HS-27A (cell line): ENCODE data around the gene RETREG2.
"Not testable (repeated sequence)": the region's sequence is repeated elsewhere in the genome, so short reads cannot be mapped to it uniquely, and the experiment has no call there.

Source experiments
- DNase-seq: peaks from one replicate; pipeline ENCODE4 v3.0.0-alpha.2; 2012; ENCODE audit warnings: low read depth, missing footprints

The RETREG2 gene

DNA sequence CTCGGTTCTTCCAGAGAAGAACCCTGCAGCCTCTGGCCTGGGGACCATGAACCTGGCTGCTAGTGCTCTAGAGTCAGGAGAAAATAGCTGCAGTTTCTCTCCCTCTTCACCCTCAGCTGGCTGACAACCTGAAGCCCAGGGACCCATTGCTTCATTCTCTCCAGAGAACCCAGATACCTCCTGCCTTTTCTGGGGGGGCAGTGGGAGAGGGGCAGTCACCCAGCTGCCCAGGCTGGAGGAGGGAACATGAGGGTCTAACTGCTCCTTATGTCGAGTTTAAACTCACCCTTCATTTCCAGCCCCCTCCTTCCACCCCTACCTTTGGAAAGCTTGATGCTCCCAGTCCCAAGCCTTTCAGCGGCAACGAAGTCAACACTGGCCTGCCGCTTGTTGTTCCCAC is 20.9 kb downstream of the RETREG2 start:
- DNase-seq = no peak

DNA sequence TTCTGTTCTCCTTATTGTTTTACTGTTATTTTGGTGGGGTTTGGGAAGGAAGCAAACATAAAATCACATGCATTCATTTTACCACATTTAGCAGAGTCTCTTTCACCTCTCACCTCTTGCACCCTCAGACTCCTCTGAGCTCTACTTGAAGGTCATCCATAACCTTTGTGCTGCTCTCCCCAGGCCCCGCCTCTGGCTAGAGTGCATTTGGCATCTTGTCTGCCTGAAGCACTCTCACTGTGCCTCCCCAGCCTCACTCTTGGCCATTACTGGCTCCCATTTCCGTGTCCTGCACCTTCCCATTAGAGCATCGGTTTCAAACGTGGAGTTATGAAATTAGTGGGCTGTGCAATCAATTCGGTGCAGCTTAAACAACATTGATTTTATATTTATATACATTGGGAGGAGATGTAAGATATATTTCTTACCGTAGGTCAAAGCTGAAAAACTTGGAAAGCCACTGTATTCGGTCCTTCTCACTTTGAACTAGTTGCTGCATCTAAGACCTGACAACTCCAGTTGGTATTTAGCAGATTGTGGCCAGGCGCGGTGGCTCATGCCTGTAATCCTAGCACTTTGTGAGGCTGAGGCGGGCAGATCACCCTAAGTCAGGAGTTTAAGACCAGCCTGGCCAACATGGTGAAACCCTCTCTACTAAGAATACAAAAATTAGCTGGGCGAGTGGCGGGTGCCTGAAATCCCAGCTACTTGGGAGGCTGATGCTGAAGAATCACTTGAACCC is 21.6 kb downstream of the RETREG2 start:
- DNase-seq = no peak

DNA sequence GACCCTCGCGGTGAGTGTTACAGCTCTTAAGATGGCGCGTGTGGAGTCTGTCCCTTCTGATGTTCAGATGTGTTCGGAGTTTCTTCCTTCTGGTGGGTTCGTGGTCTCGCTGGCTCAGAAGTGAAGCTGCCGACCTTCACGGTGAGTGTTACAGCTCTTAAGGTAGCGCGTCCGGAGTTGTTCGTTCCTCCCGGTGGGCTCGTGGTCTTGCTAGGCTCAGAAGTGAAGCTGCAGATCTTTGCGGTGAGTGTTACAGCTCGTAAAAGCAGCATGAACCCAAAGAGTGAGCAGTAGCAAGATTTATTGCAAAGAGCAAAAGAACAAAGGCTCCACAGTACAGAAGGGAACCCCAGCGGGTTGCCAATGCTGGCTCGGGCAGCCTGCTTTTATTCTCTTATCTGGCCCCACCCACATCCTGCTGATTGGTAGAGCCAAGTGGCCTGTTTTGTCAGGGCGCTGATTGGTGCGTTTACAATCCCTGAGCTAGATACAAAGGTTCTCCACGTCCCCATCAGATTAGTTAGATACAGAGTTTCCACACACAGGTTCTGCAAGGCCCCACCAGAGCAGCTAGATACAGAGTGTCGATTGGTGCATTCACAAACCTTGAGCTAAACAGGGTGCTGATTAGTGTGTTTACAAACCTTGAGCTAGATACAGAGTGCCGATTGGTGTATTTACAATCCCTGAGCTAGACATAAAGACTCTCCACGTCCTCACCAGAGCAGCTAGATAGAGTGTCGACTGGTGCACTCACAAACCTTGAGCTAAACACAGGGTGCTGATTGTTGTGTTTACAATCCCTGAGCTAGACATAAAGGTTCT is 22.6 kb downstream of the RETREG2 start:
- DNase-seq = not testable (repeated sequence)

DNA sequence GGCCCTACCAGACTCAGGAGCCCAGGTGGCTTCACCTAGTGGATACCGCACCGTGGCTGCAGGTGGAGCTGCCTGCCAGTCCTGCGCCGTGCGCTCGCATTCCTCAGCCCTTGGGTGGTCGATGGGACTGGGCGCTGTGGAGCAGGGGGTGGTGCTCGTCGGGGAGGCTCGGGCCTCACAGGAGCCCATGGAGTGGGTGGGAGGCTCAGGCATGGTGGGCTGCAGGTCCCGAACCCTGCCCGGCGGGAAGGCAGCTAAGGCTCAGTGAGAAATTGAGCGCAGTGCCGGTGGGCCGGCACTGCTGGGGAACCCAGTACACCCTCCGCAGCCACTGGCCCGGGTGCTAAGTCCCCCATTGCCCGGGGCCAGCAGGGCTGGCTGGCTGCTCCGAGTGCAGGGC is 23.3 kb downstream of the RETREG2 start:
- not testable (repeated sequence) for DNase-seq

DNA sequence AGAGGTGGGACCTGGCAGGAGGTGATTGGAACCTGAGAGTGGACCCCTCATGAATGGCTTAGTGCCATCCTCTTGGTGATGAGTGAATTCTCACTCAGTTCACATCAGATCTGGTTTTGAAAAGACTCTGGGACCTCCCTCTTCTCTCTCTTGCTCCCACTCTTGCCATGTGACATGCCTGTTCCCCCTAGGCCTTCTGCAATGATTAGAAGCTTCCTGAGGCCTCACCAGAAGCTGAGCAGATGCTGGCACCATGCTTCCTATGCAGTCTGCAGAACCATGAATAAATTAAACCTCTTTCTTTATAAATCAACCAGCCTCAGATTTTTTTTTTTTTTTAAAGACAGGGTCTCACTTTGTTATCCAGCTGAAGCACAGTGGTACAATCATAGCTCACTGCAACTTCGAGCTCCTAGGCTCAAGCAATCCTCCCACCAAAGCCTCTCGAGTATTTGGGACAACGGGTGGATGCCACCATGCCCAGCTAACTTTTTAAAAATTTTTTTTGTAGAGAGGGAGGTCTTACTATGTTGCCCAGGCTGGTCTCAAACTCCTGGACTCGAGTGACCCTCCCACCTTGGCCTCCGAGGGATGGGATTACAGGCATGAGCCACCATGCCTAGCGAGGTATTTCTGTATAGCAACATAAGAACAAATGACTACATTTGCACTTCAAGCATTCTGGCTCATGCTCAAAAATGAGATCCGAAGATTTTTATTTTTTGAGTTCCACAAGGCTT is 26.5 kb downstream of the RETREG2 start:
- no peak for DNase-seq

DNA sequence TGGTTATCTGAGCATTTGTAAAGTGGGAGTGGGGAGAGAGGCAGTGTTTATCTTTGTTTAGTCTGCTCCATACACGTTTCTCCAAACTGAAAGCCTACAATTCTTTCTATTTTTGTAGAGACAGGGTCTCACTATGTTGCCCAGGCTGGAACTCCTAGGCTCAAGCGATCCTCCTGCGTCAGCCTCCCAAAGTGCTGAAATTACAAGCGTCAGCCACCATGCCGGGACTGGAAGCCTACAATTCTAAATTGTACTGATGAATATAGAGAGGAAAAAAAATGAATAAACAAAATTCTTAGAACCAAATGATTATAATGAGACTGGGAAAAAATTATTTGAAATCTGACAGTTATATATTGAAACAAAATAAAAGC is 27.1 kb downstream of the RETREG2 start:
- no peak for DNase-seq

DNA sequence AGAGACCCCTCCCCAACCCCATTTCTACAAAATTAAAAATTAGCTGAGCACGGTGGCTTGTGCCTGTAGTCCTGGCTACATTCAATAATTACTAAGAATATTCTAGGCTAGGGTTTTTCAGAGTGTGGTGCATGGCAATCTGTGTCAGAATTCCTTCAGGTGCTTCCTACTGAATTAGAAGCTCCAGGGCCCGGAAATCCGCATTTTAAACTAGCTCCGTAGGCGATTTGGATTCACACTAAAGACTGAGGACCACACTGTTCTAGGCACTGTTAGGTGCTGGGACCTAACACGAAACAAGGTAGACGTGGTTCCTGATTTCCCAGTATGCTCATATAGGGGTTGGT is 27.9 kb downstream of the RETREG2 start:
- no peak for DNase-seq

DNA sequence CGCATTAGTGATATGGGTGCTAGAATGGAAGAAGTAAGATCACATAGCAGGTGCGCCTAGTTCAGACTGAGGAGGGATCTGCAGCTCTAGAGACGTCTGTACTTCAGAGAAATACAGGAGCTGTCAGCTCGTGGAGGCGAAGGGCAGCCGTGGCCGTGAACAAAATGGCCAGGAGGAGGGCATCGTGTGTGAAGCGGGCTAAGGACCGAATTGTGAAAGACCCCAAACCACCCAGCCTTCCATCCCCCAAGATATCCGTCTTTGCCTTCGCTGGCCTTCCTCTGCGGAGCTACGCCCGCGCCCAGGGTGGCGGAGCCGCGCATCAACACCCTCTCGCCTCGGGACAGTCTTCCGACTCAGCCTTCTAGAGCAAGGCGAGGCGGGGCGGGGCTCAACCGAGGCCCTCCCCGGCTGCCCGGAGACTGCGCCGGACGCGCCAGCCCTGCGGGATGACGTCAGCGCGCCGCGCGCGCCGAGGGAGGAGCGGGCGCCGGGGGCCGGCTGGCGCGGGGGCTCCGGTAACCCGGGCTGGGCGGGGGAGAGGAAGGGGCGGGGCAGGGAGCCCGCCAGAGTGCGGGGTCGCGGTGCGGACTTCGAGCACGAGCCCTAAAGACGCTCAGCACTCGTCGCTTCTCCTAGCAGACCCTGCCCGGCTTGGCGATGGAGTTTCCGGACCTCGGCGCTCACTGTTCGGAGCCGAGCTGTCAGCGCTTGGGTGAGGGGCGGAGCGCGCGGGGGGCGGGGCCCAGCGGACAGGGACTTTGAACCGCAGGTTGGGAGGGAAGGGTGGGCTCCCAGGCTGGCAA is 28.5 kb downstream of the RETREG2 start, which contains the start of gene ZFAND2B:
Gene ZFAND2B (plus strand): TSS at position 455 of the 806 bp plus-strand sequence. CDS start 206 bp downstream, at position 661.
- DNase-seq = peak; percentile 47

DNA sequence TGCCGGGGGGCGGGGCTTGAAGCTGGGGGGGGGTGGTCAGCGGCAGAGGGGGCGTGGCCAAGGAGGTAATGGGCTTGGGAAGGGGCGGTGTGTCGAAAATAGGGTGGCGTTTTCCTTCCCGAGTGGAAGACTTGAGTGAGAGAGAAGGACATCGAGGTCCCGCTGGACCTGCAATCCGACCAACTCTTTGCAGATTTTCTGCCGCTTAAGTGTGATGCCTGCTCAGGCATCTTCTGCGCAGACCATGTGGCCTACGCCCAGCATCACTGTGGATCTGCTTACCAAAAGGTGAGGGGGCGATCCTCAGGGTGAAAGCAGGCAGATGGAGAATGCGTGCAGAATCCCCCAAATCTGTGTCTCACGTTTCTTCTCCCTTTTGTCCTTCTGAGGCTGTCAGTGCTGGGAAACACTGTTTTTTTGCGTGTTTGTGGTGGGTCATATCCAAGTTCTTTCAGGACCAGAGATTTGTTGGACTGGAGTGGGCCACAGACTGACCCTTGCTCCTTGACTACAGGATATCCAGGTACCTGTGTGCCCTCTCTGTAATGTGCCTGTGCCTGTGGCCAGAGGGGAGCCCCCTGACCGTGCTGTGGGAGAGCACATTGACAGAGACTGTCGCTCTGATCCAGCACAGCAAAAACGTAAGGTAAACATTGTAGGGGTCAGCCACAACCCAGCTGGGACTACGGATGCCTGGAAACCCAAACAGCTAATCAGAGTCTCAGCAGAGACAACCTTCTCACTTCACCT is 29.2 kb downstream of the RETREG2 start:
- no peak for DNase-seq

DNA sequence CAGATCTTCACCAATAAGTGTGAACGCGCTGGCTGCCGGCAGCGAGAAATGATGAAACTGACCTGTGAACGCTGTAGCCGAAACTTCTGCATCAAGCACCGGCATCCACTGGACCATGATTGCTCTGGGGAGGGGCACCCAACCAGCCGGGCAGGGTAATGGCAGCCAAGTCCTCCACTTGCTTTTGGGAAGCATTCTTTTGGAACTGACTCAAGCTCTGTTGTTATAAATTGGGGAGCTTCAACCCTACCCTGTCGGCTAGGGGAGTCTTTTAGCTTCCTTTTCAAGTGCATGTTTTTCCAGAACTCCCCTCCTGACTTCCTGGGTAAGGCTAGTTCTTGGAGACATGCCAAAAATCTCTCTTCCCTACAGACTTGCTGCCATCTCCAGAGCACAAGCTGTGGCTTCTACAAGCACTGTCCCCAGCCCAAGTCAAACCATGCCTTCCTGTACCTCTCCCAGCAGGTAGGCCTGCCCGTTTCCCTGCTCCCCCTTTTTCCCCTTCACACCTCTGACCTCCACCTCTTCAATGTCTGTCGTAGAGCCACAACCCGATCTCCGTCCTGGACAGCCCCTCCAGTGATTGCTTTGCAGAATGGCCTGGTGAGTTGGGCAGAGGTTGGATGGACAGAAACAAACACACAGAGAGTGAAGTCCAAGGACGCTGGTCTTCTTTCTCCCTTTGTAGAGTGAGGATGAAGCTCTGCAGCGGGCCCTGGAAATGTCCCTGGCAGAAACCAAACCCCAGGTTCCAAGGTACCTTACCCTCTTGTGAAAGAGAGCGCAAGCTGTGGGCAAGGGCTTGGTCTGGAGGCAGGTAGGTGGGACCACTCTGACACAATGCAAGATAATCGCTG is 30.0 kb downstream of the RETREG2 start:
- DNase-seq = no peak

DNA sequence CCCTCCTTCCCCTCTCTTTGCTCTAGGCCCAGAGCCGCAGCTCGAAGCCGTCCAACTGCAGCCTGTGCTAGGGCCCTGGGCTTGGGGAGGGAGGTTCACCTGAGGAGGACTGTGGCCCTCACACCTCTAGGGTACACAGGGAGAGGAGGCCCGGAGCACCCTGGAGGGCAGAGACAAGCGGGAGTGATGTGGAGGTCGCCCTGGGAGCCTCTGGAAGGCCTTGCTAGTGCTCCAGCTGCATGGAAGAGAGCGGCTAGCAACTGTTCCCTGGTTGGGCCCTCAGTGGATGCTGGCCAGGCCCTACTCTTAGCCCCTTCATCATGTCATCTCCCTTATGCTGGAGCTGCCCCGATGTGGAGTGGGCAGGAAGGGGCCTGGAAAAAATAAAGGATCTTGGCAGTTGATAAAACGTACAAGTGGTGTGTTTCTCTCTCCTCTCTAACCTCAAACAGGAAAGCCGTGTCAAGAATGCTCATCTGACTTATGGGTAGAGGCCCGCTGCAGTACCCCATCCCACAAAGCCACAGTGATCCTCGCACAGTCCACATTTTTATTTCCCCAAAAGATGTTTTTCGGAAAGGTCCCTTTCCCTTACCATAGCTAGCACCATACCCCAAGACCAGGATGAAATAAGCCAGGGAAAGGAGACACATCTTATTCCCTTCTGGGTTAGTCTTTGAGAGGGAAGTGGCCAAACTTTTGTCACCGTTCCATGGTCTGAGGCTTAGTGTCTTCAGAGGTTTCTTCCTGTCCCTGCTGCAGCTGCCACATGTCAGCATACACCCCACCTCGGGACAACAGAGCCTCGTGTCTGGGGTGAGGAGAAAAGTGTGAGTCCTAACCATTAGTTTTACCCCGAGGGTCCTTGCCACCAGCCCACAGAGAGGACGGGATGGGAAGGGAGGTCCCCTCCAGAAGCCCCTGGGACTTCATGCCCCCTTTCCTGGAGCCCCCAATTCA is 31.4 kb downstream of the RETREG2 start:
- no peak for DNase-seq

DNA sequence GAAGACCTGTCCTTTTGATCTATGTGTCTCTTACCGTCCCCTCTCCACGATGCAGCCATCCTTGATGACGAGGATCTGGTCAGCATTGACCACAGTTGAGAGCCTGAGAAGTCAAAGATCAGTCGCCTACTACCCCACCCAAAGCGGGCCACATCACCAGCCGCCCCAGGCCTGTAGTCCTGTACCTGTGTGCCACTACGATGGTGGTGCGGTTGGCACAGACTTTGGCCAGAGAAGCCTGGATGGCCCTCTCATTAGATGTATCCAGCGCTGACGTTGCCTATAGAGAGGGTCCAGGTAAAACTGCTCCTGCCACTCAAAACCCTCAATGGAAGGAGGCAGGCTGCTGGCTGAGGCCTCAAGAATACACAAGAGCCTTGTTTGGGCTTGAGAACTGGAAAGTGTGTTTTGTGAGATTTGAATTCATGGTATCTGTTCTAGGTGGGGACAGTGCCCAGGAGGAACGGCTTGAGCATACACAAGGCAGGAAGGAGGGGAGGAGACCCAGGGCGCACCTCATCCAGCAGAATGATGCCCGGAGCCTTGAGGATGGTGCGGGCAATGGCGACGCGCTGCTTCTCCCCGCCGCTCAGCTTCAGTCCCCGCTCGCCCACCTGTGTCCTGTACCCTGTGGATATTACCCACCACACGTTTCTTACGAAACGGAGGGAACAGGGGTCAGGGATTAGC is 32.3 kb downstream of the RETREG2 start:
- DNase-seq = no peak

DNA sequence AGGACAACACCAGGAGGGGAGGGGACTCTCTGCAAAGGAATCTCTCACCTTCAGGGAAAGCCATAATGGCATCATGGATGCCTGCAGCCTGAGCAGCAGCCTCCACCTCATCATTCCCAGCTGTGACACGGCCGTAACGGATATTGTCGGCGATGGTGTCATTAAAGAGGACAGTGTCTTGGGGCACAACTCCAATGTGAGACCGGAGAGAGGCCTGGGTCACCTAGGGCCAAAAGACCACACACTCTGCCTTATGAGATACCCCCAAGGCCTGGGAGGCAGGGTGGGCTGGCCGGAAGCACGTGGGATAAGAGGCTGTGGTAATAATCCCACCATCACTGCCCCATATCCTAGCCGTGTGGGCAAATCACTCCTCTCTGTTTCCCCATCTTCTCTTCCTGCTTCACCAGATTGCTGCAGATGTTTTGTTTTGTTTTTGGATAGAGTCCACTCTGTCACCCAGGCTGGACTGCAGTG is 32.8 kb downstream of the RETREG2 start:
- no peak for DNase-seq

DNA sequence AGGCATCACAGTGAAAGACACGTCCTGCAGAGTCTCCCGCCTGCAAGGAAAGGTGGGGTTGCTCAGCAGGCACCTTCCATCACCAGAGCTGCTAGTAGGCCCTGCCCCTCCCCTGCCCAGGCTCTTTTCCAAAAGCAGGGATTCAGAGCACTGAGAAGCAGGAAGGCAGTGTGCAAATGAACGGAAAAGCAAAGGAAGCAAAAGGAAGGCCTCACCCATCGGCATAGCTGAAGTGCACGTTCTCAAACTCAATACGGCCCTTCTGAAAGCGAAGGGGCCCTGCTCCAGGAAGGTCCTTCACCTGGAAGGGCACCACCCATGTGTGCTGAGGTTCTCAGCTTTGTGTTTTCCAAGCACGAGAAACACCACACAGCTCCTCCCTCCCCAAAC is 34.9 kb downstream of the RETREG2 start:
- DNase-seq = no peak

DNA sequence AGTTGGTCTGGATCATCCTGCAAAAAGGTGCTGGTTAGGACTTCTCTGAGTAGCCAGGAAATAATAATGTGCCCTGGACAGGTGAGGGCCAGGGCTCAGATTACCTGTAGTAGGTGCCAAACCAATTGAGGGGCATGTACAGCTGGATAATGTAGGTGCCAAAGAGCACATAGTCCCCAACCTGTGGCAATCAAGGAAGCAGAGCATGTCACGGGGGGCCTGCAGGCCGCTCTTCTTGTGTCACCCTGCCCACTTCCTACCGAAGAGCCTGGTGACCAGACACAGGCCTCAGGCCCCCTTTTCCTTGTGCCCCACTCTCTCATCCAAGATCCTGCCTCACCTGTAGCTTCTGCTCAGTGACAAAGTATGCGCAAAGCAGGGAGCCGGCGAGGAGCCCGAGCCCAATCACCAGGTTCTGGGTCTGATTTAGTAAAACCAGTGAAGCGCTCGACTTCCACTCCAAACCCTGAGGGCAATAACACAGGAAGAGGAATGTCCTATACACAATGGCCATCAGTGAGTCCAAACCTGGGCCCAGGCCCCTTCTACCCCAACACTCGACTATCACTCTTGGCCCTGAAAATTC is 35.5 kb downstream of the RETREG2 start:
- no peak for DNase-seq

DNA sequence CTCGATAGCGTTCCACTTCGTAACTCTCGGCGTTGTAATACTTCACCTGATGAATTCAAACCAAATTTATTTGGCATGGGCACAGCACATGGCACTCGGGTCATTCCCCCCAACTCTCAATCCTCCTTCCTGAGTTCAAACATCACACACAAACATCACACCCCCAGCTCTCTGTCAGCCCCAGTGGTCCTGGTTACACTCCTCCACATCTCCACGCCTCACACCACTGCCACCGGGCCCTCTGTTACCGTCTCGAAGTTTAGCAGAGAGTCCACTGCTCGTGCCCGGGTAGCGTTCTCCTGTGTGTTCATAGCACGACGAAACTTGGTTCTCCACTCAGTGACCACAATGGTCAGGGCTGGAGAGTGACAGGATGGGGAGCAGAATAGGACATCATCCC is 36.1 kb downstream of the RETREG2 start:
- DNase-seq = no peak

DNA sequence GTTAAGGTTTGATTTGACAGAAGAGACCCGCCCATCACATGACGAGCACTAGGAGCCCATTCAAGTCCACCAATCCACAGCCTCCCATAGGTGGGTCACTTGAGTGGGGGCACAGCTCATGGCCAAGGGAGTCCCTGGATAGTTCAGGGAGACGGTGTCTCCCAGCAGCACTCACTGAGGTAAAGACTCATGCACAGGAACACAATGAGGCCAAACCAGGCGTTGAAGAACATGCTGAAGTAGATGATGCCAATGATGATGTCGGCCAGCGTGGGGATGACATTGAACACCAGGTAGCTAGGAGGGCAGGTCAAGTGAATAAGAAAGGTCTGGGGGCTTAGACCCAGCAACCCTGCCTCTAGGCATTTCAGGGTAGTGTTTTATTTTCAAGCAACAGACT is 36.7 kb downstream of the RETREG2 start:
- no peak for DNase-seq
